ENCODE results near the gene MTR.

MTR gene

DNA sequence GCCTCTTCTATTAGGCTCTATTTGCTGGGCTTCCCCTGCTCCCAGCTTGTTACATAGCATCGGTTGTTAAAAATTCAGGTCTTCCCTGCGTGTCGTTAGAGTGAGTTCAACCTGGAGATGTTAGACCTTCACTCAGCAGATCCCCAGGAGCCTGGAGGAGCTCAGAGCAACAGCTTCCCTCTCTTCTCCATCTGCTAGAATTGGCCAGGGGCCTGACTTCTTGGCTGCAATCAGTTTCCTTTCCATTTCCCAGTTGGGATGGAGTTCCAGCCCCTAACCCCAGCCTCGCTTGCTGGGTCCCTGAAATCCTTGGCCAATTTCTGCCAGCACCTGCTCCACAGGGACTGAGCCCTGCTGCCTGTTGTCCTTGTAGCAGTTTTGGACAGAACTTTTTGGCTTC is 153.3 kb downstream of the MTR start:
- no peak overlapping the region for H3K4me3 ChIP-seq (ENCODE audit: low read depth, low read length)
- TF ChIP-seq, protein P1, sequence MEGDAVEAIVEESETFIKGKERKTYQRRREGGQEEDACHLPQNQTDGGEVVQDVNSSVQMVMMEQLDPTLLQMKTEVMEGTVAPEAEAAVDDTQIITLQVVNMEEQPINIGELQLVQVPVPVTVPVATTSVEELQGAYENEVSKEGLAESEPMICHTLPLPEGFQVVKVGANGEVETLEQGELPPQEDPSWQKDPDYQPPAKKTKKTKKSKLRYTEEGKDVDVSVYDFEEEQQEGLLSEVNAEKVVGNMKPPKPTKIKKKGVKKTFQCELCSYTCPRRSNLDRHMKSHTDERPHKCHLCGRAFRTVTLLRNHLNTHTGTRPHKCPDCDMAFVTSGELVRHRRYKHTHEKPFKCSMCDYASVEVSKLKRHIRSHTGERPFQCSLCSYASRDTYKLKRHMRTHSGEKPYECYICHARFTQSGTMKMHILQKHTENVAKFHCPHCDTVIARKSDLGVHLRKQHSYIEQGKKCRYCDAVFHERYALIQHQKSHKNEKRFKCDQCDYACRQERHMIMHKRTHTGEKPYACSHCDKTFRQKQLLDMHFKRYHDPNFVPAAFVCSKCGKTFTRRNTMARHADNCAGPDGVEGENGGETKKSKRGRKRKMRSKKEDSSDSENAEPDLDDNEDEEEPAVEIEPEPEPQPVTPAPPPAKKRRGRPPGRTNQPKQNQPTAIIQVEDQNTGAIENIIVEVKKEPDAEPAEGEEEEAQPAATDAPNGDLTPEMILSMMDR (IDR thresholded peaks at IDR 0.05; ENCODE audit: borderline replicate concordance, insufficient read depth, low read depth, low read length), result no peak

DNA sequence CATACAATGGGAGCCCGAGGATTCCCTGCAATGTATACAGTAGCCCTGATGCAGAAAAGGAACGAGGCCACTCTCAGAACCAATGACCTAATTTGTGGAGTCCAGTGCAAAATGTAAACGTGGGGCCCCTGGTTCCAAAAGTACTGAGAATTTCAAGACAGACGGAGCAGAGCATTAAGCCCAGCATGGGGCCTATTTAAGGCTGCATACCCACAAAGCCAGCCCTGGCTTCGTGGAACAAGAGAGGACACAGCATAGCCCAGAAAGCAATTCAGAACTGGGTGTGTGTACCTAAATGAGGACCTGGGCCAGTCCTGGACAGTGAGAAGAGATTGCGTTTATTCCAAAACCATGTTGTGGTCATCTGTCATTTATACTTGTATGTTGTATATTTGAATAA is 153.9 kb downstream of the MTR start:
- TF ChIP-seq, protein P1 (IDR thresholded peaks at IDR 0.05; ENCODE audit: borderline replicate concordance, insufficient read depth, low read depth, low read length), result no peak
- H3K4me3 ChIP-seq (ENCODE audit: low read depth, low read length), result no peak overlapping the region

DNA sequence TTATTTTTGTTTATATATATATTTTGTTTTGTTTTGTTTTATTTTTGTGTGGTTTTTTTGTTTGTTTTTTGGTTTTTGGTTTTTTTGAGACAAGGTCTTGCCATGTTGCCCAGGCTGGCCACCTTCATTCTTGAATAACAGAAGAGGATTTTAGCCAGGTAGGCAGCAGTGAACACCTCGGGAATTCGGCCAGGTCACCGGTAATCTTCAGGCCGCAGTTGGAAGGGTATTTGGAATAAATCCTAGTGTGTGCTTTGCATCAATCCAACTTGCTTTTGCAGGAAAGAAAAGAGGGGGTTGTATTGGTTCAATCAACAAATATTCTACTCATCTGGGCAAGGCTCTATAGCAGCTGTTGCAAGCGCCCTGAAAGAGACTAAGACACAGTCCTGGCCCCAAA is 155.3 kb downstream of the MTR start:
- TF ChIP-seq, protein P1 (IDR thresholded peaks at IDR 0.05; ENCODE audit: borderline replicate concordance, insufficient read depth, low read depth, low read length), result no peak
- no peak overlapping the region for H3K4me3 ChIP-seq (ENCODE audit: low read depth, low read length)

DNA sequence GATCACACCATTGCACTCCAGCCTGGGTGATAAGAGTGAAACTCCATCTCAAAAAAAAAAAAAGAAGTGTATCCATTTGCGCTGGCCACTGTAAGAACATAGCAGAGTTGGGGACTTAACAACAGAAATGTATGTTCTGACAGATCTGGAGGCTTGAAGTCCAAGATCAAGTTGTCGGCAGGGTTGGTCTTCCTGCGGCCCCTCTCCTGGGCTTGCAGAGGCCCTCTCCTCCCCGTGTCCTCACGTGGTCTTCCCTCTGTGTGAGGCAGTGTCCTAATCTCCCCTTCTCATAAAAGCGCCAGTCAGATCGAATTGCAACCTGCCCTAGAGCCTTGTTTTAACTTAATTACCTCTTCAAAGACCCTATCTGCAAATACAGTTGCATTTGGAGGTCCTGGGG is 156.6 kb downstream of the MTR start:
- TF ChIP-seq, protein P1 (IDR thresholded peaks at IDR 0.05; ENCODE audit: borderline replicate concordance, insufficient read depth, low read depth, low read length), result no peak

DNA sequence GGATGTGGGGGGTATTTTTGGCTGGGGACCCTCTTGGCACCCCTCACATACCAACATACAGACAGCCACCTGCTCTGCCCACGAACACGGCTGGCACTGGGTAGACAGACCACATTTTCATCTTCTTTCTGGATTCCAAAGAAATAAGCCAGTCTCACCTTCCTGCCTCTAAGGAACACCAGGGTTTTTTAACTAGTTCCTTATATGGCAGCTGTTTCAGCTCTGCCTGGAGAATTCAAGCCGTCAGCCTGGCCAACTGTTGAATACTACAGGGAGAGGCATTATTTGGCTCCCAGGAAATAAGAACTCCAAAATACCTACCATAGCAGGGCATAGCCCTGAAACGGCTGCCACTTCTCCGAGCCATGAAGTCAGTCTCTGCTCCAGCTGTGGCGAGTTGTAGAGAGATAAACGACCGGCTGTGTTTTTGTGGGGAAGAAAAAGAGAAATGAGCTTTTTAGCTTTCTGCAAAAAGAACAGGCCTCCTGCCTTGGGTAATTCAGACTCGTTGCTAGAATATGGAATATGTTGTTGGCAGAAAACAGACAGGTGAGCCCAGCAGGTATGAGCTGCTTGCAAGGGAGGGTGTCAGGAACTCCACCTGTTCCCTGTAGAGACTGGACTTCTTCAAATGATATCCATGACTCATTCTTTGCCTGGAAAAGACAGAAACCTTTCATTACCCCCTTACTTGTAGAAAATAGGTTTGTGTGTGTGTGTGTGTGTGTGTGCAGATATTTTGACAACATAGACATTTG is 157.3 kb downstream of the MTR start:
- TF ChIP-seq, protein P1 (IDR thresholded peaks at IDR 0.05; ENCODE audit: borderline replicate concordance, insufficient read depth, low read depth, low read length), result no peak

More for the DNA sequence above, 156.6 kb downstream of the MTR start:
- no peak overlapping the region for H3K4me3 ChIP-seq (ENCODE audit: low read depth, low read length)

DNA sequence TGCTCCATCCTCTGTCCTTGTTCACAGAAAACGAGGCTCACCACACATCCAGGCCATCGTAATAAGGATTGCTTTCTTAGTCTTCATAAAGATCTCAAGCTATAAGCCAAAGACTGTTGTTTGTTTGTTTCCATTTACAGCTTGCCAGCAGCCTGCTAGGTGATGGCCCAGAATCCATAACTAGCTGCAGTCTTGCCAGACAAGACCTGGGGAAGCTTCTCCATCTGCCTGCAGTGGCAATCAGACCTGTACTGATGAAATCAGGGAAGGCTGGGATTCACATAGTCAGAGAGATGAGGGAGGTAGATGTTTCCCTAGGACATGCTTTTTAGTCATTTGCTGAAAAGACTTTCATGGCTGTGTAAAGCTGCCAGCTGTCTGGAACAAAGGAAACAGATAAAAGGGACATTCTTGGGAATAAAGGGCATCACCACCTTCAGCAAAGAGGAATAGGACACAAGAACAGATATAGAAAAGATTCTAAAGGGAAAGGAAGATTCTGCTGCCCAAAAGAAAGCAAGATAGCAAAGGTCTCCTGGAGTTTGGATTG is 158.1 kb downstream of the MTR start:
- H3K4me3 ChIP-seq (ENCODE audit: low read depth, low read length), result no peak overlapping the region
- TF ChIP-seq, protein P1 (IDR thresholded peaks at IDR 0.05; ENCODE audit: borderline replicate concordance, insufficient read depth, low read depth, low read length), result no peak

More for the DNA sequence above, 157.3 kb downstream of the MTR start:
- no peak overlapping the region for H3K4me3 ChIP-seq (ENCODE audit: low read depth, low read length)

Measured in GM12875 (cell line).